Fibroblast of skin of right biceps (primary cell): ENCODE data around the gene PPP1R36.
"Not testable (repeated sequence)": the region's sequence is repeated elsewhere in the genome, so short reads cannot be mapped to it uniquely, and the experiment has no call there.

Experiments
- DNase-seq: peaks from one replicate; pipeline ENCODE4 v3.0.0-alpha.2; 2013

Gene PPP1R36

DNA sequence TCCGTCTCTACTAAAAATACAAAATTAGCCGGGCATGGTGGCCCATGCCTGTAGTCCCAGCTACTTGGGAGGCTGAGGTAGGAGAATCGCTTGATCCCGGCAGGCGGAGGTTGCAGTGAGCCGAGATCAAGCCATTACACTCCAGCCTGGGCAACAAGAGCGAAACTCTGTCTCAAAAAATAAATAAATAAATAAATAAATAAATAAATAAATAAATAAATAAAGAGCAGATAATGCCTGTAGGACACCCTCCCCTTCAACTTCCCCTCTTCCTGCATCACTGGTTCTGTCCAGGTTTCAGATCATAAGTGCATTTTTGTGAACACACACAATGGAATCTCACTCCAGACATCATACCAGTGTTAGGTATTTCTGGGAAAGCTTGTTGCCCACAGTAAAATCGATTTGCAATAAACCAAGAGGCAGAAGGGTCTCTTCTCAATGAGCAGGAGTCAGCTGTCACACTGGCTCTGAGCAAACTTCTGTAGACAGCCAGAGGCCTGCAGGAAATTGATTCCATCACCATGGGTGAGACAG is 68.2 kb downstream of the PPP1R36 start:
- DNase-seq = peak; percentile 67

DNA sequence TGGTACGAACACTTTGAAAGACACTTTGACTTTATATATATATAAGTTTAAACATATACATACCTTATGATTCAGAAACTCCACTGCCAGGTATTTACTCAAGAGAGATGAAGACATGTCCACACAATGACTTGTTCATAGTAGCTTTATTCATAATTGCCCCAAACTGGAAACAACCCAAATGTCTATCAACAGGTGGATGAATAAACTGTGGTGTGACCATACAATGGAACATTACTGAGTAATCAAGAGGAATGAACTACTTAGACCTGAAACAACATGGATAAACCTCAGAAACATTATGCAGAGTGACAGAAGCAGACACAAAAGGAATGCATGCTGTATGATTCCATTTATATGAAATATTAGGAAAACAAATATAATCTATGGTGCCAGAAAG is 71.1 kb downstream of the PPP1R36 start:
- peak; percentile 73 for DNase-seq

DNA sequence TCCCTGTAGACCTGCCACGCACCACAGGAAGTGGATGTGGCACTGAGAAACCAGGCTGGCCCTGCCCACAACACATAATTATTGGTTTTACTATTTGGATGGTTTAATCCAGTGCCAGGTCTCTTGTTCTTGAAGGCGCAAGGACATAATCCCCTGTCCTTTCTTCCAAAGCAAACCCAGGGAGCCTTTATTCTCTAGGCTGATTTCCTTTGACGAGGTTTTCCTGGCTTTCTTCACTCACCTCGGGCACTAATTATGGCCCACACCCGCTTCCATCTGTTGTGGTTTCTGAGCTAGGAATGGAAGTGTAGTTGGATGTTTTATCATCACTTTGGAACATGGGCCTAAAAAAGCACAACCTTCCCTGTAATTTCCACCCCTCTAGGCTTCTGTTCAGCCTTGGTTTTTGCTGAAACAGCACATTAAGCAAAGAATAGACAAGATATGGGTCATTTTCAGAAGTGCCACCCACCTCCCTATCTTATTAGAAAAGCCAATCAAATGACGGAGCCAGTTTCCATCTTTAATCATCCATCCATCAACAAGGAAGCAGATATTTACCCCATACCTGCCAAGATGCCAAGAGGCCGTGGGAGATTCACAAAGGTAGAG is 73.9 kb downstream of the PPP1R36 start:
- DNase-seq = no peak

DNA sequence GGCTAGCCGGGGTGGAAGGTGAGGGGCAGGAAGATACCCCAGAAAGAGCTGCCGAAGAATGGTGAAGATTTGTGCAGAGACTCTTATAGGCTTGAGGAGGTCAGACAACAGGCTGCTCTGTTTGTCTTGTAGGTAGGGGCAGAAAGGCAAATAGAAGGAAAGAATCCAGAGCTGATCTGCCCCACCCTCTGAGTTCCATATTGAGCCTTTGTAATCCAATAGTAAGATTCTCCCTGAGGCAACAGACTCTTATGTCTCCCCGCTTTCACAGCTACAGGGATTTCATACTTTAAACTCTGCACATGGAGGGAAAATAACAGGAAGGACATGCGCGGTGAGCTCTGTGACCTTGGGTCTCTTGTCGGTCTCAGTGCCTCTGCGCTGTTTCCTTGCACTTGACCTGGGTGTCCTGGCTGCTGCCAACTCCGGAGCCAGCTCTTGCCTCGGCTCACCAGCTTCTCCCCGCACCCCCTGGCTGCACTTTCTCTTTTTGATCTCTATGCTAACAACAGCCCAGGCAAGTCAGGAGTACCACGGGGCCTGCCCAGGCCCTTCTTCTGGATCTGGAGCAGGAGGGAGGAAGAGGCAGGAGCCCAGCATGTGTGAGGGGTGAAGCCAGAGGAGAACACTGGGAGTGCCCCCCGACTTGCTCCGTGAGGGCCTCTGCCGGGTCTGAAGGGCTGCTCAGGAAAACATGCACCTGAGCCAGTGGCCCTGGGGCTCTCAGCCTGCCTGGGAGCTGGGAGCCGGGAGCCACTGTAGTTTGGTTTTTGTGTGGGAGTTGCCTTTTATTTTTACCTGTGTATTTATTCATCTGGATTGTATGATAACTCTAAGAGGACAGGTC is 75.8 kb downstream of the PPP1R36 start:
- no peak for DNase-seq

DNA sequence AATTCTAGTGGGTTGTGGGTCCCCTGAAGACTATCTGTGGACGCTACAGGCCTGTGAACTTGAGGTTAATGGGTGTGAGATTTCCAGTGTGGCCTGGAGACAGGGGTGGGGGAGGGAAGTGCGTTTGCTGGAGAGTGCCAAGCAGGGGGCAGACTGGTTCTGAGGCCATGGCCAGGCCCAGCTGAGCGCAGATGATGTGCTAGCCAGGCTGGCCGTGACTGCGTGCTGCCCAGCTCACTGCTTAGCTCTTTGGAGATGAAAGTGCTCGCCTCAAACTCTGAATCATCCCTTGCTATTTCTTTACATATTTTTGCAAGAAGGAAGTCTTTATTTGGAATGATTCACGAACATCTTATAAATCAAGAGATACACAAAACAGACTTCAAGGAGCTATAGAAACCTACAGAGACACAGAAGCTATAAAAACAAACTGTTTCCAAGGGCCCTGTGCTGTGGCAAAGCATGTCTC is 79.2 kb downstream of the PPP1R36 start:
- peak; percentile 95 for DNase-seq

DNA sequence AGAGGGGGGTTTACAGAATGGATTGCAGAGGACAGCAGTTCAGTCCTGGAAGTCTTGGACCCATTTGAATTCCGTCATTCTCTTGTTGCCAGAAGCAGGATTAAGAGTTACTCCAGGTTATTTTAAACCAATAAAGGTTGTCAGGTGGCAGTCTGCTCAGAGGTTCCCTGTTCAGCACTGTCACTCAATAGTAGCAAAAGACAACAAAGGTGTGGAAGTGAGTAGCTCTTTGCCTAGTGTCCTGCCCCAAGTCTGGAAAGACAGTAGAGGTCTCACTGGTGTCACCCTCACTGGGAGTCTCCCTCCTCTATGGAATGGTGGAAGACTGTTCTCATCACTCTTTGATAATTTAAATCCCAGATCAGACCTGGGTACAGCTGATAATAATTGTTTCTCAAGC is 81.0 kb downstream of the PPP1R36 start:
- no peak for DNase-seq

DNA sequence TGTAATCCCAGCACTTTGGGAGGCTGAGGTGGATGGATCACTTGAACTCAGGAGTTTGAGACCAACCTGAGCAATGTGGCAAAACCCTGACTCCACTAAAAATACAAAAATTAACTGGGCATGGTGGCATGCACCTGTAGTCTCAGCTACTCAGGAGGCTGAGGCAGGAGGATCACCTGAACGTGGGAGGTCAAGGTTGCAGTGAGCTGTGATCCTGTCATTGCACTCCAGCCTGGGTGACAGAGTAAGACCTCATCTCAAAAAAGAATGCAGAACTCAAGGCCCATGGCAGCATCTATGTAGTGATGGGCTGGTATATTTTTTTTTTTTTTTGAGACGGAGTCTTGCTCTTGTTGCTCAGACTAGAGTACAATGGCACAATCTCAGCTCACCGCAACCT is 81.5 kb downstream of the PPP1R36 start:
- DNase-seq = not testable (repeated sequence)

DNA sequence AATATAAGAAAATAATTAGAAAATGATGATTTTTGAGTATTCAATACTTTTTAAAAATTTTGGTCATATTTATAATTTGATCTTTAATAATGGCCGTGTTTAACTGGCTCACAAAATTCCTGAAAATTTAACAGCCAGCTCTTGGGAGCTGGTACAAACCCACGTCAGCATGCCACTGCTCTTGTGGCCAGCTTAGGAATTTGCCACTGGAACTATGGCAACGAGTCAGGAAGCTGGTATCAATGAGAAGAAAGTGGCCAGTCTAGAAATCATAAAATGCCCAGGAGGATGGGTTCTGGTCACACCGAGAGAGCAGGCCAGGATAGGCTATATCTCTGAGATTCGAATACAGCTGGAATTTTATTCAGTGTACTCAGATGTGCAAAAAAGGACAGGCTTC is 82.3 kb downstream of the PPP1R36 start:
- DNase-seq = no peak

DNA sequence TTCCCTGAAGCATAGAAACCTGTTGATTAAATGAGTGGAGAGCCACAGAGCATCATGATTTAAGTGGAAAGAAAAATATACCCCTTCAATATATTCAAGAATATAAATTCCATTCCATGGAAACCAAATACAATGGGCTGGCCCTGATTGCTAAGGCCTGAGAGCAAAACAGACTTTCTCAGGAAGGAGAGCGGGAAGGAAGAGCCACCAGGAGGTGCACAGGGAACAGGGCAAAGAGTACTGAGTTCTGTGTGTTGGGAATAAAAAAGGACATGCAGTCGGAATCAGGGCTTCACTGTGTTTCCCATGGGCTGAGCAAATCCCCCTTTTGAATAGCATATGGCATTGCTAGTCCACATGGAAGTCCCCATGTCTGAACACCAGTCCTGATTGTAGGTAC is 84.8 kb downstream of the PPP1R36 start:
- no peak for DNase-seq

DNA sequence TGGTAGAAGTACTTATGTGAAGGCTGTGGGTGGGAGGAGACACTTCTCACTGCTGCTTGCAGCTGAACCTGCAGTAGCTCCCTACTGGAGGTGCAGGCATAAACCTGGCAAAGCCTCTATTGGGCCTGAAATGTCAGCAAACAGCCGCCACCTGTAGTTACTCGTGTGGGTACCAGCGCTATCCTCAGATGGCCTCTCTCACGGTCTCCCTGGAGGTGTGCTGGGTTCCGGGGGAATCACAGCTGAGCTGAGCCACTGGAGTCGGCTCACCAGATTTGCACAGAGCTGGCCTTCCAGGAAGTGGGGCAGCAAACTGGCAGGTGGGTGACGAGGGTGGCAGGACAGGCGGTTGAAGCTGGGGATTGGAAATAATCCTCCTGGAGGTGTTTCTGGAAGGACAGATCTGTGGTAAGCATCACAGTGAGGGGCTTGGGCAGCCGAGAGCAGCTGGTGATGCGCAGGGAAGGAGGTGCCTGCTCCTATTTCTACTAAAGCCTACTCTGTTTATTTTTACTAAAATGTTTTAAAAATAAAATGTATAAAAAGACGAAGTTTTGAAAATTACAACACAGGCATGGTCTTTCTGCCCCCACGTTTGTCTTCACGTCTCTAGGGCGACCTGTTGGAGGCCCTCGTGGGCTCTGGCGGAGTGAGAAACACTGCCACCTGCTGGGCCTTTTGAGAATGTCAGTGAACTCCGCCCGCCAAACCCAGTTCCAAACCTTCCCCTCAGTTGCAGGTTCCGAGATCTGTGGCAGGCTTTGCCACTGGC is 86.6 kb downstream of the PPP1R36 start:
- peak; percentile 61 for DNase-seq

DNA sequence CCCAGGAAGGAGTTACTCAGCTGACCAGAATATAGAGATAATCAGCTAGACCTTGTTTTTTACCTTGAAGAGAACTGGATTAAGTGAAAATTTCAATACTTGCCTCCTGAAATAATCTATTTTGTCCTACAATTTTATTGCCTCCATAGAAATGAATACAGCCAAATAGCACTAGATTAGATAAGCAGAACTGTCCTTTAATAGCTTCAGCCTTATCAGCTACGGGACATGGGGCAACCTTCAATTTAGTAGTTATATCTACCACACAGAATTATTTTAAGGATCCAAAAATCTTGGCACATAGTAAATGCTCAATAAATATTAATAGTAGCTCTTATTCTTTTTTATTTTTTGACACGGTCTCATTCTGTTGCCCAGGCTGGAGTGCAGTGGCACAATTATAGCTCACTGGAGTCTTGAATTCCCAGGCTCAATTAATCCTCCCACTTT is 87.2 kb downstream of the PPP1R36 start:
- DNase-seq = no peak

DNA sequence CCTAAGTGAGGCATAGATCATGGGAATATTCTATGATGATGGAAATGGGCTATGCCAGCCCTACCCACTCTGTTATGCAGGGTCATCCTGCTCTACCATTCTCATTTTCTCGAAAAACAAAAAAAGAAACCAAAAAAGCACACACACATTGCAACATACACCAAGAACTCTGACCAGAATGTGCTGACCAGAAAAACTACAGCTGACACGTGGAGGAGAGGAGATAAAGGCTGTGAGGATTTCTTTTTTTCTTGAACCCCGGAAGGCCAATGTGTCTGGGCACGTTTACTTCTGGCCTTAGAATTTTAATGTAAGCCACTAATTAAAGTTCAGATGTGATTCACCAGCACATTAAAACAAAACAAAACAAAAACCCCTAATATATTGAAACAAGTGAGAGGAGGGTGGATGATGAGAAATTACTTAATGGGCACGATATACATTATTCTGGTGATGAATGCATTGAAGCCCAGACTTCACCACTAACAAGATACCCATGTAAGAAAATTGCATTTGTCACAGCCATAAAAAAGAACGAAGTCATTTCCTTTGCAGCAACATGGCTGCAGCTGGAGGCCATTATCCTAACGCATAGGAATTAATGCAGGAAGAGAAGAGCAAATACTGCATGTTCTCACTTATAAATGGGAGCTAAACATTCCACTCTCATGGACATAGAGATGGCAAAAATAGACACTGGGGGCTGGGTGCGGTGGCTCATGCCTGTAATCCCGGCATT is 88.1 kb downstream of the PPP1R36 start:
- peak; percentile 72 for DNase-seq

DNA sequence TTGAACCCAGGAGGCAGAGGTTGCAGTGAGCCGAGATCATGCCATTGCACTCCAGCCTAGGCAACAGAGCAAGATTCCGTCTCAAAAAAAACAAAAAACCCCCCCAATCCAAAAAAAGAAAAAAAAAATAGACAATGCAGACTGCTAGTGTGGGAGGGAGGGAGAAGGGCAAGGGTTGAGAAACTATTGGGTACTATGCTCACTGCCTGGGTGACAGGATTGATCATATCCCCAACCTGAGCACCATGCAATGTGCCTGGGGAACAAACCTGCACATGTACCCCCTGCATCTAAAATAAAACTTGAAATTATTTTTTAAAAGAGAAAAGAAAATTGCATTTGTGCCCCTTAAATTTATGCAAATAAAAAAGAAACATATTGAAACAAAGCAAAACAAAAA is 88.9 kb downstream of the PPP1R36 start:
- DNase-seq = no peak
